RWPE2 (cell line): ENCODE data around the gene SGSM2.

ENCODE experiments used
- ATAC-seq: fragments of 200-7000 bp; cut with Tn5 transposase; 3 replicates; pipeline ENCODE4 v1.9.1; 2021; ENCODE audit warnings: low read depth
- DNase-seq: peaks from one replicate; pipeline ENCODE4 v3.0.0-alpha.2; 2020; ENCODE audit warnings: low spot score
- H3K27ac ChIP-seq: fragments of 450-650 bp; 2 replicates; pipeline ENCODE4 v1.5.1; 2017; ENCODE audit warnings: mild to moderate bottlenecking; ENCODE audit not compliant: poor library complexity, severe bottlenecking
- H3K27me3 ChIP-seq: fragments of 250-450 bp; sonication (Bioruptor Pico); 2 replicates; pipeline ENCODE4 v1.5.1; 2021; ENCODE audit warnings: mild to moderate bottlenecking, moderate library complexity; ENCODE audit not compliant: insufficient read depth, poor library complexity, severe bottlenecking
- H3K36me3 ChIP-seq: fragments of 250-450 bp; sonication (Bioruptor Pico); 2 replicates; pipeline ENCODE4 v1.5.1; 2020; ENCODE audit warnings: low read depth, mild to moderate bottlenecking, moderate library complexity
- H3K4me1 ChIP-seq: fragments of 250-450 bp; sonication (Bioruptor Pico); 2 replicates; pipeline ENCODE4 v1.5.1; 2021; ENCODE audit warnings: mild to moderate bottlenecking, moderate library complexity; ENCODE audit not compliant: insufficient read depth, poor library complexity, severe bottlenecking
- H3K4me3 ChIP-seq: fragments of 250-450 bp; sonication (Bioruptor Pico); 2 replicates; pipeline ENCODE4 v1.5.1; 2021; ENCODE audit warnings: mild to moderate bottlenecking, moderate library complexity; ENCODE audit not compliant: severe bottlenecking
- H3K9me3 ChIP-seq: fragments of 250-450 bp; sonication (Bioruptor Pico); 2 replicates; pipeline ENCODE4 v1.5.1; 2021; ENCODE audit warnings: mild to moderate bottlenecking, moderate library complexity; ENCODE audit not compliant: severe bottlenecking
- TF ChIP-seq, protein P1 (sequence below): fragments of 450-650 bp; IDR thresholded peaks from one replicate; pipeline ENCODE4 v1.5.1; 2017; ENCODE audit warnings: mild to moderate bottlenecking, moderate library complexity; ENCODE audit not compliant: poor library complexity, severe bottlenecking

Gene SGSM2

DNA sequence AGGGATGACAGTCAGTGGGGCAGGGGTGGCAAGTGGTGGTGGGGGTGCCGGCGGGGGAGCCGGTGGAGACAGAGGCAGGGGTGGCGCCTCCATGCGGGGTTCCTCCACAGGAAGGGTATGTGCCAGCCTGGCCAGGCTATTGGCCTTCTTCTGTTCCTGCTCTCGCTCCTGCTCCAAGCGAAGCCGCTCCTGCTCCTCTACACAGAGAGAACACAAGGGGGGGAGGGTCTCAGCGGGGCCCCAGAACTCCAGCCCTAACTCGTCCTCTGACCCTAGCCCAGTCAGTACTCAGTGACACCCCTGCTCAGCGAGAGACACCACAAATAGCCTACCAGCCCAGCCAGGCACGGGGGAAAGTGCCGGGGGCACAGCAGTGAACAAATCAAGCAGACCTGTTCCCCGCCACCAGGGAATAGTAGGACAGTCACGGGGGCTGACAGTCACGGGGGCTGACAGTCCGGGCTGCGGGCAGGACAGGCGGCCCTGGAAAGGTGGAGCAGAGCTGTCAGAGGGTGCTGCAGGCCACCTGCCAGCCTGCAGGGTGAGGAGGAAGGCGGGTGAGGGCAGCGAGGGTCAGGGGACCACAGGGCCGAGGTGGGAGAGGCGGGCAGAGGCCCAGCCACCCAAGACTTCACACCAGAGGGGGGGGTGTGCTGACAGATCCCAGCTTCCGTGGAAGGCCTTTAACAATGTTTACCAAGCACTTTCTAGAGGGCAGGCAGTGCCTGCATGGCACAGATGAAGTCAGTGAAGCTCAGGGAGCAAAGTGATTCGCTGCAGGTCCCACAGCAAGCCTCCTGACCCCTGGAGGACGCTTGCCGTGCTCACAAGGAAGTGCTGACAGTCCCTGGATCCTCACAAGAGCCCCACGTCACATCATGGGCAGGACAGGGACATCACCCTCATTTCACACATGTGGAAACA is 58.2 kb downstream of the SGSM2 start:
- Histone ChIP-seq H3K27ac (peak overlapping the region; percentile 94), H3K4me3 (no peak overlapping the region), H3K36me3 (no peaks in the 10 kb centered on the region), H3K4me1 (peaks cover 16% of the 10 kb centered on the region), H3K27me3 (no peaks in the 10 kb centered on the region), H3K9me3 (no peaks in the 10 kb centered on the region)
- ATAC-seq (no peak), DNase-seq (no peak)
- TF ChIP-seq, protein P1, sequence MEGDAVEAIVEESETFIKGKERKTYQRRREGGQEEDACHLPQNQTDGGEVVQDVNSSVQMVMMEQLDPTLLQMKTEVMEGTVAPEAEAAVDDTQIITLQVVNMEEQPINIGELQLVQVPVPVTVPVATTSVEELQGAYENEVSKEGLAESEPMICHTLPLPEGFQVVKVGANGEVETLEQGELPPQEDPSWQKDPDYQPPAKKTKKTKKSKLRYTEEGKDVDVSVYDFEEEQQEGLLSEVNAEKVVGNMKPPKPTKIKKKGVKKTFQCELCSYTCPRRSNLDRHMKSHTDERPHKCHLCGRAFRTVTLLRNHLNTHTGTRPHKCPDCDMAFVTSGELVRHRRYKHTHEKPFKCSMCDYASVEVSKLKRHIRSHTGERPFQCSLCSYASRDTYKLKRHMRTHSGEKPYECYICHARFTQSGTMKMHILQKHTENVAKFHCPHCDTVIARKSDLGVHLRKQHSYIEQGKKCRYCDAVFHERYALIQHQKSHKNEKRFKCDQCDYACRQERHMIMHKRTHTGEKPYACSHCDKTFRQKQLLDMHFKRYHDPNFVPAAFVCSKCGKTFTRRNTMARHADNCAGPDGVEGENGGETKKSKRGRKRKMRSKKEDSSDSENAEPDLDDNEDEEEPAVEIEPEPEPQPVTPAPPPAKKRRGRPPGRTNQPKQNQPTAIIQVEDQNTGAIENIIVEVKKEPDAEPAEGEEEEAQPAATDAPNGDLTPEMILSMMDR = no peak

DNA sequence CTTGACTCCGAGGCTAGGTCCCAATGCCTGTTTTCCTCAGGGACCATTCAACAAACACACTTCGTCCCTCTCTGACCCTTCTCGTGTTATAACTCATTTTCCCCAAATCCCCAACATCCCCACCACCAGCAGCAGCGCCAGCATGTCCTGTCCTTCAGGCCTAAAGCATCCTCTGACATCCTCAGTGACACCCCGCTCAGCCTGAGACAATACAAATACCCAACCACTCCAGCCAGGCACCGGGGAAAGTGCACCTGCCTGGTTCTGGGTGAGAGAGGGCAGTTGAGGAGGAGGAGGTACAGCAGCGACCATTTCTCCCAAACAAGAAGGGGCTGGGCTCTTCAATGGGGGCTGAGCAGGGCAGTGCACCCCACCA is 58.9 kb downstream of the SGSM2 start:
- H3K27me3 ChIP-seq = no peaks in the 10 kb centered on the region
- no peaks in the 10 kb centered on the region for H3K36me3 ChIP-seq
- DNase-seq (no peak), ATAC-seq (no peak)
- peak overlapping the region; percentile 94 for H3K27ac ChIP-seq
- TF ChIP-seq, protein P1 = no peak
- H3K4me1 ChIP-seq = peaks cover 16% of the 10 kb centered on the region
- H3K4me3 ChIP-seq = peak overlapping the region; percentile 20
- no peaks in the 10 kb centered on the region for H3K9me3 ChIP-seq

DNA sequence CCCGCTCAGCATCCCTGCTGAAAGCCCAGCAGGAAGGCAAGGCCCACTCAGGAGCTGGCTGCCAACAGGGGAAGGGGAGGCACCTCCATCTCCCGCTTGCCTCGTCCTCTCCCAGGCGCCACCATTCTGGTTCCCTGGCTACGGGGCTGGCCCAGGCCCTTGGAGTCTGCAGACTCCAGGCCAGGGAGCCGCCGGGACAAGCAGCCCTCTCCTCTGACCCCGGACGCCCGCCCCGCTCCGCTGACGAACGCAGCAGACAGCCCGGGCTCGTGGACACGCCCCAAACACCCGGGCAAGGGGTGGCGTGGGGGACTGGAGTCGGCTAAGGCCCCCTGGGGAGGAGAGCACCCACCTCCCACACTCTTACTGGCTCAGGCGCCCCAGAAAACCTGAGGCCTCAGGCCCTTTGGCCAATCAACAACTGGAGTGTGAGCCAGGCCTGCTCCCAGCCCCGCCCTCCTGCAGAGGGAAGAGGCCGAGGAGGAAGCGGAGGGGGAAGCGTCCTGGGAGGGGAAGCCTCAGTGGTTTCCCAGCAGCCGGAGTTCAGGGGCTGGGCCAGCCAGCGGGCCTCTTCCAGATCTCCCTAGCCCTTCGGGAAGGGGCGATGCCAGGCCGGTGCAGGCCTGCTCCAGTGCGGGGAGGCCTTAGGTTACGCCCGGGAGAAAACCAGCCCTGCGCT is 59.4 kb downstream of the SGSM2 start:
- Histone ChIP-seq H3K36me3 (no peaks in the 10 kb centered on the region), H3K27me3 (no peaks in the 10 kb centered on the region), H3K27ac (peak overlapping the region; percentile 94), H3K4me1 (peaks cover 15% of the 10 kb centered on the region), H3K4me3 (peak overlapping the region; percentile 20), H3K9me3 (no peaks in the 10 kb centered on the region)
- TF ChIP-seq, protein P1 = no peak
- DNase-seq = peak; percentile 96
- ATAC-seq = peak; percentile 50

DNA sequence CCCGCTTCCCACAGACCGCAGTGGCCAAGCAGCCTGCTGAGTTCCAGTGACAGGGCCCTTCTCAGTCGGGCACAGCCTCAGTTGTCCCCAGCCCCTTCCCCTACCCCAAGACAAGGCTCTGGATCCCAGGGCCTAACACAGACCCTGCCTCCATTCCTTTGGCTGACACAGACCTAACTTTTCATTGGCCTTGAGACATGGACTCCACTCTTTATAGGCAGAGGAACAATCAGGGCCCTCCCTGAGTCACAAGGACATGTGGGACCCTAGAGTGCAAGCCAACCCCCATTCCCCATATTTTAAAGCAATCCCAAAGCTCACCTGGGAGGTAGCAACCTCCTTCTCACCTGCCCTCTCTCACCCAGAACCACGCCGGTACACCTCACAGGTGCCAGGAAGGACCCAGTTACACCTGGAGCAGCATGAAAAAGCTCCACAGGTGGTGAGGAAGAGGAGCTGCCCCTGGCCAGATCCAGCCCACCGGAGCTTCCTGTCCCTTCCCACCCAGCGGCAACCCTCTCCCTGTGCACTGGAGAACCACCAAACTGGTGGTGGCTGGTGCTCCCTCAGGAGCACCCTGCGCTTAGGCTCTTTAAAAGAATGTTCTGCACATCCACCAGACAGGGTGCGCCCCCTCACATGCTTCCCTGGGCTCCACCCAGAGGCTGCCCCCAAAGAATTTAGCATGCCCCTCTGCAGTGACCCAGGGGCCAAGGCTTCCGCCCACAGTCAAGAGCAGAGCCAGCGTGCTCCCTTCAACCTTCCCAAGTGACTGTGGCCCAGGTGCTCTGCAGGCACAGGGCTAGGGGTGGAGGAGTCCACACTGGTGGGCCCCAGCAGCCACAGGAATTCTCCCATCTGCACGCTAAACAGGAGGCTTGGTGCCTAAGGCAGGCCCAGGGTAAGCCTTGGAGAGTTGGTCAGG is 60.2 kb downstream of the SGSM2 start:
- TF ChIP-seq, protein P1 = no peak
- peaks cover 10% of the 10 kb centered on the region for H3K4me1 ChIP-seq
- no peak overlapping the region for H3K4me3 ChIP-seq
- no peaks in the 10 kb centered on the region for H3K27me3 ChIP-seq
- peak overlapping the region; percentile 94 for H3K27ac ChIP-seq
- no peaks in the 10 kb centered on the region for H3K9me3 ChIP-seq
- ATAC-seq = no peak
- no peak for DNase-seq
- no peaks in the 10 kb centered on the region for H3K36me3 ChIP-seq
